GM12878 (cell line): ENCODE results near the gene HACD4. TPM values are rescaled to one million over a fixed set of nuclear protein-coding genes. Genes with fewer than 3 reads are reported as not detected.

Source experiments
- ATAC-seq: fragments of 200-7000 bp; cut with Tn5 transposase; 3 replicates; pipeline ENCODE4 v1.9.1; 2020; ENCODE audit warnings: mild to moderate bottlenecking, moderate library complexity
- BruUV-seq: library from RNA; stranded (reverse); fragments of 400-500 nt; replicated peaks from 2 replicates; lab custom pipeline; 2021; lab: Mats Ljungman, UMichigan
- CTCF ChIA-PET: fragments of 300-600 bp; sonication (Branson Sonifier 250); formaldehyde crosslinking; extraction: SDS; loops from one replicate; lab custom pipeline; 2021; ENCODE audit warnings: inconsistent platforms; lab: Yijun Ruan, JAX
- POLR2A ChIA-PET: fragments of 350-600 bp; formaldehyde crosslinking; extraction: SDS; loops from one replicate; lab custom pipeline; 2021; ENCODE audit warnings: inconsistent platforms; lab: Charles Lee
- RAD21 ChIA-PET: fragments of 300-600 bp; sonication (Branson Sonifier 250); formaldehyde crosslinking; loops from one replicate; lab custom pipeline; 2023; ENCODE audit warnings: antibody characterized with exemption; ENCODE audit not compliant: unreplicated experiment; lab: Charles Lee
- SMC1A ChIA-PET: fragments of 300-600 bp; sonication (Branson Sonifier 250); formaldehyde crosslinking; loops from one replicate; lab custom pipeline; 2023; ENCODE audit not compliant: unreplicated experiment, uncharacterized antibody; lab: Charles Lee
- DNase-seq: peaks from one replicate; pipeline ENCODE4 v3.0.0-alpha.2; 2011; ENCODE audit warnings: low read depth, low spot score
- FAIRE-seq: peaks from 3 replicates; lab custom pipeline; 2011; peaks lifted over from hg19 to GRCh38; lab: Jason Lieb, UNC
- H2AFZ ChIP-seq: 2 replicates; pipeline ENCODE4 v1.6.0; 2011; ENCODE audit warnings: low read depth, low read length, control low read depth; ENCODE audit not compliant: control insufficient read depth
- H3K27ac ChIP-seq: 2 replicates; pipeline ENCODE4 v1.5.1; 2011; ENCODE audit warnings: control low read depth; ENCODE audit not compliant: control insufficient read depth, insufficient read depth
- H3K27me3 ChIP-seq, 2 experiments: replicated peaks in 1 of 2; 2 replicates each; pipeline versions ENCODE4 v1.6.0 to v1.6.1; 2011; ENCODE audit warnings: low read length in 1 of 2; ENCODE audit not compliant: control insufficient read depth in 2 of 2, insufficient read depth in 2 of 2
- H3K36me3 ChIP-seq, 2 experiments: 2 replicates each; pipeline ENCODE4 v1.5.1; 2011; ENCODE audit warnings: low read length in 1 of 2; ENCODE audit not compliant: control insufficient read depth in 2 of 2, insufficient read depth in 2 of 2
- H3K4me1 ChIP-seq: 2 replicates; pipeline ENCODE4 v1.6.1; 2011; ENCODE audit warnings: mild to moderate bottlenecking, low read length, moderate library complexity, mixed read lengths; ENCODE audit not compliant: control insufficient read depth, insufficient read depth
- H3K4me2 ChIP-seq: 2 replicates; pipeline ENCODE4 v1.6.0; 2011; ENCODE audit warnings: control low read depth; ENCODE audit not compliant: control insufficient read depth, insufficient read depth
- H3K4me3 ChIP-seq: fragments of 200-600 bp; sonication (generic); 2 replicates; pipeline ENCODE4 v1.5.1; 2016
- H3K79me2 ChIP-seq: 2 replicates; pipeline ENCODE4 v1.6.0; 2011; ENCODE audit warnings: low read length; ENCODE audit not compliant: control insufficient read depth, insufficient read depth
- H3K9ac ChIP-seq: 2 replicates; pipeline ENCODE4 v1.8.0; 2011; ENCODE audit warnings: low read length, control low read depth, mixed read lengths; ENCODE audit not compliant: control insufficient read depth, insufficient read depth
- H3K9me3 ChIP-seq: replicated peaks from 3 replicates; pipeline ENCODE4 v1.5.1; 2011; ENCODE audit warnings: mild to moderate bottlenecking, low read length; ENCODE audit not compliant: control insufficient read depth, insufficient read depth
- H4K20me1 ChIP-seq: 2 replicates; pipeline ENCODE4 v1.6.0; 2011; ENCODE audit not compliant: control insufficient read depth, insufficient read depth
- WGBS: methylation state at CpG from one replicate; pipeline ENCODE4 v1.1.6; 2016; ENCODE audit warnings: low lambda C conversion rate; ENCODE audit not compliant: insufficient replicate concordance, insufficient coverage; ENCODE audit errors: missing lambda C conversion rate; 5-methylcytosine and 5-hydroxymethylcytosine counted together
- in situ Hi-C: fragments of 300-500 bp; cut with MboI; formaldehyde crosslinking; loops from 9 replicates; pipeline ENCODE4 v1.14.3; 2018; ENCODE audit warnings: mixed read lengths
- intact Hi-C: fragments of 100-400 bp; cut with micrococcal nuclease; formaldehyde crosslinking; loops from one replicate; pipeline ENCODE4 v1.14.2; 2022; ENCODE audit not compliant: unreplicated experiment
- polyA plus RNA-seq, 11 experiments: library from polyadenylated mRNA; depleted of rRNA in 4 of 11; unstranded in 6 of 11; stranded (reverse) in 5 of 11; fragments of >200 nt; fragmentation: Nextera tagmentation in 4 of 11; fragmentation: Illumina TruSeq in 1 of 11; extraction: Ambion mirVana in 4 of 11; extraction: Trizol in 1 of 11; gene quantifications; 1 replicate in 1 of 11; 2 replicates in 10 of 11; pipeline versions ENCODE4 v1.2.1 to v1.2.3, GENCODE V29; 2011 to 2016; ENCODE audit warnings: inconsistent platforms in 2 of 11, missing spikeins in 2 of 11, low read depth in 1 of 11
- total RNA-seq, 4 experiments: library from RNA; depleted of rRNA in 3 of 4; stranded (reverse); fragments of >200 nt in 3 of 4; fragmentation: Illumina TruSeq in 1 of 4; extraction: Trizol in 1 of 4; gene quantifications; 2 replicates each; pipeline versions ENCODE4 v1.2.1 to v1.2.3, GENCODE V29; 2013 to 2021
- TF ChIP-seq, protein P1 (sequence below): fragments of 450-650 bp; IDR thresholded peaks from 2 replicates; pipeline ENCODE4 v1.6.1; 2018; ENCODE audit warnings: borderline replicate concordance, mild to moderate bottlenecking; ENCODE audit not compliant: partially characterized antibody
- TF ChIP-seq, protein P2 (sequence below), 3 experiments: IDR thresholded peaks in 2 of 3; conservative IDR thresholded peaks in 1 of 3; 2 replicates each; pipeline ENCODE4 v1.5.1; 2011; ENCODE audit warnings: low read depth in 3 of 3, low read length in 3 of 3, mild to moderate bottlenecking in 3 of 3, control low read depth in 2 of 3, moderate library complexity in 2 of 3, inconsistent platforms in 1 of 3, mixed read lengths in 1 of 3; ENCODE audit not compliant: control insufficient read depth in 2 of 3, insufficient read depth in 1 of 3; ENCODE audit errors: extremely low read depth in 1 of 3

HACD4 gene
- total and polyA plus RNA-seq, 10 of the 15 experiments (the other 5 are each of a cell fraction or from before 2014, with no cell fraction given) = 3.2 to 7.6 (median 5.7) TPM

DNA sequence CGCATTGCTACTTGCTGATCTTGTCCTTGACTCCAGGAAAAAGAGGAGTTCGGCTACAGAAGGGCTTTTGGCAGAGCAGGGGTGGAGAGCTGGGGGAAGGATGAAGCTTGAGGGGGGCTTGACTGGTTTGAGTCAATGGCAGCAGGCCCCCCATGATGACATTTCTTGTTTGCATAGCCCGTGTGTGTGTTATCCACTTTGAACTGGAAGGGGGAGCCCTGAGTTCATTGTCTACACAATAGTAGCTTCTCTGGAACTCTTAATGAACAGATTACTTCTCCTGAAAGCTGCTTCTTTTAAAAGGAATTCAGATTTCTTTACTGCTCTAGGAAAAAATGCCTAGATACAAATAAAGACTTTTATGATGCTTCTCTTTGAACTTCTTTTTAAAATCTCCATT is 44.0 kb upstream of the HACD4 start:
- Histone ChIP-seq H3K79me2 (no peaks in the 10 kb centered on the region), H3K9me3 (no peaks in the 10 kb centered on the region; the same call in 2 of the 3 replicates), H3K27me3 (no peaks in the 10 kb centered on the region), H4K20me1 (no peaks in the 10 kb centered on the region), H3K4me2 (no peak overlapping the region), H3K27ac (no peak overlapping the region), H3K36me3 (no peaks in the 10 kb centered on the region), H3K4me1 (no peaks in the 10 kb centered on the region), H3K9ac (no peak overlapping the region), H3K4me3 (no peak overlapping the region), H2AFZ (no peak overlapping the region)
- FAIRE-seq (no peak), DNase-seq (no peak), ATAC-seq (no peak)
- POLR2A ChIA-PET = no interaction called here
- CTCF ChIA-PET = interaction anchor here (5.7 kb wide), 1 partner anchor 35 kb away, joined by 57 read pairs; no protein-coding TSS in a partner anchor
- TF ChIP-seq, protein P1, sequence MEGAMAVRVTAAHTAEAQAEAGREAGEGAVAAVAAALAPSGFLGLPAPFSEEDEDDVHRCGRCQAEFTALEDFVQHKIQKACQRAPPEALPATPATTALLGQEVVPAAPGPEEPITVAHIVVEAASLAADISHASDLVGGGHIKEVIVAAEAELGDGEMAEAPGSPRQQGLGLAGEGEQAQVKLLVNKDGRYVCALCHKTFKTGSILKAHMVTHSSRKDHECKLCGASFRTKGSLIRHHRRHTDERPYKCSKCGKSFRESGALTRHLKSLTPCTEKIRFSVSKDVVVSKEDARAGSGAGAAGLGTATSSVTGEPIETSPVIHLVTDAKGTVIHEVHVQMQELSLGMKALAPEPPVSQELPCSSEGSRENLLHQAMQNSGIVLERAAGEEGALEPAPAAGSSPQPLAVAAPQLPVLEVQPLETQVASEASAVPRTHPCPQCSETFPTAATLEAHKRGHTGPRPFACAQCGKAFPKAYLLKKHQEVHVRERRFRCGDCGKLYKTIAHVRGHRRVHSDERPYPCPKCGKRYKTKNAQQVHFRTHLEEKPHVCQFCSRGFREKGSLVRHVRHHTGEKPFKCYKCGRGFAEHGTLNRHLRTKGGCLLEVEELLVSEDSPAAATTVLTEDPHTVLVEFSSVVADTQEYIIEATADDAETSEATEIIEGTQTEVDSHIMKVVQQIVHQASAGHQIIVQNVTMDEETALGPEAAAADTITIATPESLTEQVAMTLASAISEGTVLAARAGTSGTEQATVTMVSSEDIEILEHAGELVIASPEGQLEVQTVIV = no peak
- TF ChIP-seq, protein P2, sequence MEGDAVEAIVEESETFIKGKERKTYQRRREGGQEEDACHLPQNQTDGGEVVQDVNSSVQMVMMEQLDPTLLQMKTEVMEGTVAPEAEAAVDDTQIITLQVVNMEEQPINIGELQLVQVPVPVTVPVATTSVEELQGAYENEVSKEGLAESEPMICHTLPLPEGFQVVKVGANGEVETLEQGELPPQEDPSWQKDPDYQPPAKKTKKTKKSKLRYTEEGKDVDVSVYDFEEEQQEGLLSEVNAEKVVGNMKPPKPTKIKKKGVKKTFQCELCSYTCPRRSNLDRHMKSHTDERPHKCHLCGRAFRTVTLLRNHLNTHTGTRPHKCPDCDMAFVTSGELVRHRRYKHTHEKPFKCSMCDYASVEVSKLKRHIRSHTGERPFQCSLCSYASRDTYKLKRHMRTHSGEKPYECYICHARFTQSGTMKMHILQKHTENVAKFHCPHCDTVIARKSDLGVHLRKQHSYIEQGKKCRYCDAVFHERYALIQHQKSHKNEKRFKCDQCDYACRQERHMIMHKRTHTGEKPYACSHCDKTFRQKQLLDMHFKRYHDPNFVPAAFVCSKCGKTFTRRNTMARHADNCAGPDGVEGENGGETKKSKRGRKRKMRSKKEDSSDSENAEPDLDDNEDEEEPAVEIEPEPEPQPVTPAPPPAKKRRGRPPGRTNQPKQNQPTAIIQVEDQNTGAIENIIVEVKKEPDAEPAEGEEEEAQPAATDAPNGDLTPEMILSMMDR (IDR thresholded peaks at IDR 0.05 in 2 of 3, conservative IDR thresholded peaks at IDR 0.05 in 1 of 3; ENCODE audit: control insufficient read depth in 2 of 3, extremely low read depth in 1 of 3, insufficient read depth in 1 of 3, low read depth in 3 of 3, low read length in 3 of 3) = peak in 1 of 3 experiments; percentile 12; a peak in 1 of 6 replicates
- WGBS = 49% methylated on average over 3 of the region's 3 CpGs
- RAD21 ChIA-PET = no interaction called here
- SMC1A ChIA-PET = interaction anchor here (0.8 to 2.2 kb wide), 2 partner anchors 15 to 36 kb away, joined by 3 to 9 read pairs; no protein-coding TSS in a partner anchor
- no TSS peak for BruUV-seq
- intact Hi-C loops (no loop called here), in situ Hi-C loops (no loop called here)
